Neural cell (in vitro differentiated cells): ENCODE results near the gene TOP1.

ENCODE experiments used
- EZH2 ChIP-seq: fragments of 200-600, 300-800 bp; shearing (Covaris generic), sonication (generic); IDR thresholded peaks from 2 replicates; pipeline ENCODE4 v1.6.1; 2014; ENCODE audit warnings: antibody characterized with exemption, low read length, borderline replicate concordance, mild to moderate bottlenecking; ENCODE audit not compliant: insufficient read depth, poor library complexity, severe bottlenecking
- MXI1 ChIP-seq: fragments of 450-650 bp; conservative IDR thresholded peaks from 2 replicates; pipeline ENCODE4 v1.6.1; 2014; ENCODE audit warnings: antibody characterized with exemption, mild to moderate bottlenecking; ENCODE audit not compliant: poor library complexity, severe bottlenecking
- POLR2AphosphoS5 ChIP-seq: IDR thresholded peaks from 2 replicates; pipeline ENCODE4 v1.6.1; 2012
- RAD21 ChIP-seq: fragments of 450-650 bp; conservative IDR thresholded peaks from 2 replicates; pipeline ENCODE4 v1.6.1; 2014; ENCODE audit warnings: antibody characterized with exemption, mild to moderate bottlenecking, moderate library complexity
- TAF1 ChIP-seq: IDR thresholded peaks from 2 replicates; pipeline ENCODE4 v1.6.1; 2012; ENCODE audit warnings: low read depth
- TF ChIP-seq, protein P1 (sequence below): fragments of 450-650 bp; IDR thresholded peaks from 2 replicates; pipeline ENCODE4 v1.5.1; 2014; ENCODE audit warnings: antibody characterized with exemption, mild to moderate bottlenecking, moderate library complexity; ENCODE audit not compliant: poor library complexity, severe bottlenecking
- TF ChIP-seq, protein P2 (sequence below): IDR thresholded peaks from 2 replicates; pipeline ENCODE4 v1.6.1; 2012; ENCODE audit warnings: borderline replicate concordance

DNA sequence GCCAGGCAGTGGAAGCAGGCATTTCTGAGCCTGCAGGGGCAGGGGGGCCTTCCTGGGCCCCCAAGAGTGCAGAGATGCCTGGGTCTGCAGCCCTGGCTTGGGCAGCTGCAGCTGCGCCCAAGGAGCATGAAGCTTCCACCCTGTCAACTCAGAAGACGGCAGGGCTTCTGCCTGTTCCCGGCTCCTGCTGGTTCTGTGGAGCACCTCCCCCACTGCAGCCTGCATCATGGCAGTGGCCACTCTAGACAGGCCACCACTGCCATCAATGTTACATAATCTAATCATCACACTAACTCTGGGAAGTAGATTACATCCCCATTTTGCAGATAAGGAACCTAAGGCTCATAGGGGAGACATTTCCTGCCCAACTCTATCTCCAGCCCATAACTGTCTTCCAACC, 21.1 kb upstream of the TOP1 start:
- TF ChIP-seq TAF1 (no peak), EZH2 (no peak), POLR2AphosphoS5 (no peak), MXI1 (no peak), RAD21 (no peak)
- TF ChIP-seq, protein P1, sequence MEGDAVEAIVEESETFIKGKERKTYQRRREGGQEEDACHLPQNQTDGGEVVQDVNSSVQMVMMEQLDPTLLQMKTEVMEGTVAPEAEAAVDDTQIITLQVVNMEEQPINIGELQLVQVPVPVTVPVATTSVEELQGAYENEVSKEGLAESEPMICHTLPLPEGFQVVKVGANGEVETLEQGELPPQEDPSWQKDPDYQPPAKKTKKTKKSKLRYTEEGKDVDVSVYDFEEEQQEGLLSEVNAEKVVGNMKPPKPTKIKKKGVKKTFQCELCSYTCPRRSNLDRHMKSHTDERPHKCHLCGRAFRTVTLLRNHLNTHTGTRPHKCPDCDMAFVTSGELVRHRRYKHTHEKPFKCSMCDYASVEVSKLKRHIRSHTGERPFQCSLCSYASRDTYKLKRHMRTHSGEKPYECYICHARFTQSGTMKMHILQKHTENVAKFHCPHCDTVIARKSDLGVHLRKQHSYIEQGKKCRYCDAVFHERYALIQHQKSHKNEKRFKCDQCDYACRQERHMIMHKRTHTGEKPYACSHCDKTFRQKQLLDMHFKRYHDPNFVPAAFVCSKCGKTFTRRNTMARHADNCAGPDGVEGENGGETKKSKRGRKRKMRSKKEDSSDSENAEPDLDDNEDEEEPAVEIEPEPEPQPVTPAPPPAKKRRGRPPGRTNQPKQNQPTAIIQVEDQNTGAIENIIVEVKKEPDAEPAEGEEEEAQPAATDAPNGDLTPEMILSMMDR, result no peak
- TF ChIP-seq, protein P2, sequence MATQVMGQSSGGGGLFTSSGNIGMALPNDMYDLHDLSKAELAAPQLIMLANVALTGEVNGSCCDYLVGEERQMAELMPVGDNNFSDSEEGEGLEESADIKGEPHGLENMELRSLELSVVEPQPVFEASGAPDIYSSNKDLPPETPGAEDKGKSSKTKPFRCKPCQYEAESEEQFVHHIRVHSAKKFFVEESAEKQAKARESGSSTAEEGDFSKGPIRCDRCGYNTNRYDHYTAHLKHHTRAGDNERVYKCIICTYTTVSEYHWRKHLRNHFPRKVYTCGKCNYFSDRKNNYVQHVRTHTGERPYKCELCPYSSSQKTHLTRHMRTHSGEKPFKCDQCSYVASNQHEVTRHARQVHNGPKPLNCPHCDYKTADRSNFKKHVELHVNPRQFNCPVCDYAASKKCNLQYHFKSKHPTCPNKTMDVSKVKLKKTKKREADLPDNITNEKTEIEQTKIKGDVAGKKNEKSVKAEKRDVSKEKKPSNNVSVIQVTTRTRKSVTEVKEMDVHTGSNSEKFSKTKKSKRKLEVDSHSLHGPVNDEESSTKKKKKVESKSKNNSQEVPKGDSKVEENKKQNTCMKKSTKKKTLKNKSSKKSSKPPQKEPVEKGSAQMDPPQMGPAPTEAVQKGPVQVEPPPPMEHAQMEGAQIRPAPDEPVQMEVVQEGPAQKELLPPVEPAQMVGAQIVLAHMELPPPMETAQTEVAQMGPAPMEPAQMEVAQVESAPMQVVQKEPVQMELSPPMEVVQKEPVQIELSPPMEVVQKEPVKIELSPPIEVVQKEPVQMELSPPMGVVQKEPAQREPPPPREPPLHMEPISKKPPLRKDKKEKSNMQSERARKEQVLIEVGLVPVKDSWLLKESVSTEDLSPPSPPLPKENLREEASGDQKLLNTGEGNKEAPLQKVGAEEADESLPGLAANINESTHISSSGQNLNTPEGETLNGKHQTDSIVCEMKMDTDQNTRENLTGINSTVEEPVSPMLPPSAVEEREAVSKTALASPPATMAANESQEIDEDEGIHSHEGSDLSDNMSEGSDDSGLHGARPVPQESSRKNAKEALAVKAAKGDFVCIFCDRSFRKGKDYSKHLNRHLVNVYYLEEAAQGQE, result no peak
